Neuronal stem cell (in vitro differentiated cells): ENCODE measurements around the gene PXDN.

Experiments used
- DNase-seq: peaks from one replicate; pipeline ENCODE4 v3.0.0-alpha.2; 2013; ENCODE audit warnings: low spot score
- H2AFZ ChIP-seq: one replicate; pipeline ENCODE4 v1.6.1; 2013; ENCODE audit warnings: mild to moderate bottlenecking, low read length, inconsistent platforms
- H2AK5ac ChIP-seq: 2 replicates; pipeline ENCODE4 v1.6.1; 2013; ENCODE audit warnings: low read depth, mild to moderate bottlenecking, inconsistent platforms, low read length, moderate library complexity, mixed read lengths
- H2BK120ac ChIP-seq: 2 replicates; pipeline ENCODE4 v1.6.1; 2013; ENCODE audit warnings: low read depth, mild to moderate bottlenecking, inconsistent platforms, low read length, moderate library complexity, mixed read lengths
- H2BK12ac ChIP-seq: one replicate; pipeline ENCODE4 v1.6.1; 2013; ENCODE audit warnings: low read length, inconsistent platforms
- H2BK15ac ChIP-seq: 2 replicates; pipeline ENCODE4 v1.6.1; 2013; ENCODE audit warnings: mild to moderate bottlenecking, low read length, inconsistent platforms, mixed read lengths
- H2BK5ac ChIP-seq: one replicate; pipeline ENCODE4 v1.6.1; 2013; ENCODE audit warnings: inconsistent platforms, mild to moderate bottlenecking, low read length, moderate library complexity
- H3K14ac ChIP-seq: one replicate; pipeline ENCODE4 v1.6.1; 2013; ENCODE audit warnings: low read length, inconsistent platforms
- H3K18ac ChIP-seq: 2 replicates; pipeline ENCODE4 v1.6.1; 2013; ENCODE audit warnings: low read length, inconsistent platforms
- H3K23ac ChIP-seq: 2 replicates; pipeline ENCODE4 v1.6.1; 2013; ENCODE audit warnings: low read depth, mild to moderate bottlenecking, mixed read lengths, low read length, inconsistent platforms; ENCODE audit not compliant: poor library complexity
- H3K27ac ChIP-seq: replicated peaks from 3 replicates; pipeline ENCODE4 v1.5.1; 2013; ENCODE audit warnings: low read length, inconsistent platforms
- H3K27me3 ChIP-seq, 3 experiments: 2 replicates each; pipeline ENCODE4 v1.6.1; 2013; ENCODE audit warnings: low read length in 3 of 3, mild to moderate bottlenecking in 2 of 3, inconsistent platforms in 1 of 3, low read depth in 1 of 3, mixed read lengths in 1 of 3, moderate library complexity in 1 of 3; ENCODE audit not compliant: control insufficient read depth in 3 of 3, insufficient read depth in 3 of 3
- H3K36me3 ChIP-seq, 2 donors: replicated peaks in 1 of 2; 2 replicates each; pipeline ENCODE4 v1.6.1; 2013; ENCODE audit warnings: low read length in 2 of 2; ENCODE audit not compliant: control insufficient read depth in 2 of 2, insufficient read depth in 2 of 2
- H3K4ac ChIP-seq: 2 replicates; pipeline ENCODE4 v1.6.1; 2013; ENCODE audit warnings: inconsistent platforms, mild to moderate bottlenecking, low read length, moderate library complexity
- H3K4me1 ChIP-seq, 2 donors: 1 replicate in 1 of 2; 2 replicates in 1 of 2; pipeline ENCODE4 v1.6.1; 2013; ENCODE audit warnings: low read length in 2 of 2, low read depth in 1 of 2; ENCODE audit not compliant: control insufficient read depth in 2 of 2, insufficient read depth in 1 of 2
- H3K4me2 ChIP-seq: one replicate; pipeline ENCODE4 v1.6.1; 2013; ENCODE audit warnings: mild to moderate bottlenecking, low read length, inconsistent platforms; ENCODE audit not compliant: insufficient read depth, poor library complexity, severe bottlenecking
- H3K4me3 ChIP-seq, 2 donors: 2 replicates each; pipeline ENCODE4 v1.5.1; 2013; ENCODE audit warnings: low read length in 2 of 2, mild to moderate bottlenecking in 2 of 2, inconsistent platforms in 1 of 2, moderate library complexity in 1 of 2
- H3K79me1 ChIP-seq: one replicate; pipeline ENCODE4 v1.6.1; 2013; ENCODE audit warnings: low read depth, mild to moderate bottlenecking, inconsistent platforms, low read length, moderate library complexity
- H3K9ac ChIP-seq: one replicate; pipeline ENCODE4 v1.6.1; 2013; ENCODE audit warnings: mild to moderate bottlenecking, low read depth, low read length, inconsistent platforms; ENCODE audit not compliant: poor library complexity
- H3K9me3 ChIP-seq, 2 donors: replicated peaks in 1 of 2; 2 replicates each; pipeline versions ENCODE3 to v1.6.1; 2013; ENCODE audit warnings: low read length in 2 of 2, mild to moderate bottlenecking in 2 of 2, inconsistent platforms in 1 of 2, low read depth in 1 of 2, mixed read lengths in 1 of 2, moderate library complexity in 1 of 2; ENCODE audit not compliant: control insufficient read depth in 2 of 2, insufficient read depth in 1 of 2
- H4K8ac ChIP-seq: one replicate; pipeline ENCODE4 v1.6.1; 2013; ENCODE audit warnings: low read depth, mild to moderate bottlenecking, inconsistent platforms, low read length, moderate library complexity
- H4K91ac ChIP-seq: one replicate; pipeline ENCODE4 v1.6.1; 2013; ENCODE audit warnings: low read length, low read depth, mild to moderate bottlenecking, inconsistent platforms; ENCODE audit not compliant: poor library complexity
- WGBS, 2 donors: extraction: QIAGEN DNeasy Blood & Tissue Kit; methylation state at CpG; one replicate each; pipeline ENCODE4 v1.1.7; 2013; ENCODE audit warnings: missing lambda C conversion rate in 2 of 2, mixed read lengths in 1 of 2; ENCODE audit not compliant: insufficient read length in 2 of 2, insufficient replicate concordance in 1 of 2; ENCODE audit errors: extremely low coverage in 2 of 2; 5-methylcytosine and 5-hydroxymethylcytosine counted together

PXDN gene

GRCh38 chr2:1606421-1607235 lies 137.7 kb downstream of the PXDN start:
- Histone ChIP-seq H2BK120ac (no peak overlapping the region), H3K4me1 (peaks cover 0 to 3% of the 10 kb centered on the region in 2 donors), H3K4me2 (no peak overlapping the region), H3K4me3 (no peak overlapping the region), H3K9me3 (no peaks in the 10 kb centered on the region), H2AFZ (no peak overlapping the region), H3K4ac (no peak overlapping the region), H3K23ac (peak overlapping the region; percentile 23), H3K18ac (peak overlapping the region; percentile 16), H2AK5ac (no peak overlapping the region), H4K91ac (peak overlapping the region; percentile 44), H3K36me3 (peaks cover 0 to 2% of the 10 kb centered on the region in 2 donors), H2BK15ac (peak overlapping the region; percentile 16), H2BK12ac (no peak overlapping the region), H4K8ac (no peak overlapping the region), H3K9ac (no peak overlapping the region), H2BK5ac (no peak overlapping the region), H3K27ac (no peak overlapping the region), H3K79me1 (no peaks in the 10 kb centered on the region), H3K14ac (no peak overlapping the region), H3K27me3 (no peaks in the 10 kb centered on the region)
- no peak for DNase-seq
- WGBS, 2 donors = no CpG with 5 or more reads among the region's 15 CpGs

- Histone ChIP-seq H3K79me1 (no peaks in the 10 kb centered on the region), H2BK12ac (no peak overlapping the region), H3K23ac (no peak overlapping the region), H3K18ac (no peak overlapping the region), H2AFZ (peak overlapping the region; percentile 45), H4K8ac (no peak overlapping the region), H3K9ac (no peak overlapping the region), H3K4ac (no peak overlapping the region), H2BK120ac (no peak overlapping the region), H3K27ac (no peak overlapping the region), H3K4me3 (no peak overlapping the region), H3K9me3 (no peaks in the 10 kb centered on the region), H3K4me2 (no peak overlapping the region), H3K36me3 (peaks cover 0 to 2% of the 10 kb centered on the region in 2 donors), H2AK5ac (no peak overlapping the region), H2BK15ac (no peak overlapping the region), H3K4me1 (peaks cover 0 to 3% of the 10 kb centered on the region in 2 donors), H4K91ac (no peak overlapping the region), H3K27me3 (no peaks in the 10 kb centered on the region), H3K14ac (no peak overlapping the region), H2BK5ac (no peak overlapping the region)
- DNase-seq = no peak
- no CpG with 5 or more reads among the region's 14 CpGs for WGBS, 2 donors
These were observed 138.3 kb downstream of the PXDN start for GRCh38 chr2:1606046-1606400.

GRCh38 chr2:1605102-1606045 lies 138.9 kb downstream of the PXDN start:
- no peaks in the 10 kb centered on the region for H3K79me1 ChIP-seq
- peaks cover 0 to 3% of the 10 kb centered on the region in 2 donors for H3K4me1 ChIP-seq
- H2BK12ac ChIP-seq = no peak overlapping the region
- no peak overlapping the region for H2AK5ac ChIP-seq
- H3K18ac ChIP-seq = peak overlapping the region; percentile 12
- no peak overlapping the region for H2BK120ac ChIP-seq
- no peak overlapping the region for H3K27ac ChIP-seq
- H3K4me2 ChIP-seq = no peak overlapping the region
- no peak overlapping the region for H3K4ac ChIP-seq
- WGBS, 2 donors = no CpG with 5 or more reads among the region's 32 CpGs
- H2AFZ ChIP-seq = peak overlapping the region; percentile 57
- no peak for DNase-seq
- H2BK5ac ChIP-seq = no peak overlapping the region
- H3K14ac ChIP-seq = no peak overlapping the region
- H3K23ac ChIP-seq = no peak overlapping the region
- H4K8ac ChIP-seq = no peak overlapping the region
- H2BK15ac ChIP-seq = no peak overlapping the region
- H3K36me3 ChIP-seq = peaks cover 0 to 2% of the 10 kb centered on the region in 2 donors
- H4K91ac ChIP-seq = no peak overlapping the region
- no peak overlapping the region for H3K9ac ChIP-seq
- H3K9me3 ChIP-seq = no peaks in the 10 kb centered on the region
- H3K27me3 ChIP-seq = no peaks in the 10 kb centered on the region
- no peak overlapping the region for H3K4me3 ChIP-seq

- peak overlapping the region; percentile 40 for H3K18ac ChIP-seq
- no peaks in the 10 kb centered on the region for H3K9me3 ChIP-seq
- H3K4ac ChIP-seq = no peak overlapping the region
- H3K27me3 ChIP-seq = no peaks in the 10 kb centered on the region
- H3K36me3 ChIP-seq = peaks cover 0 to 2% of the 10 kb centered on the region in 2 donors
- no CpG with 5 or more reads among the region's 15 CpGs for WGBS, 2 donors
- no peak overlapping the region for H3K9ac ChIP-seq
- no peak overlapping the region for H3K14ac ChIP-seq
- no peak for DNase-seq
- H2BK5ac ChIP-seq = no peak overlapping the region
- no peak overlapping the region for H4K91ac ChIP-seq
- no peak overlapping the region for H2BK15ac ChIP-seq
- no peak overlapping the region for H3K4me2 ChIP-seq
- H2BK12ac ChIP-seq = no peak overlapping the region
- H3K4me3 ChIP-seq = no peak overlapping the region
- H2AK5ac ChIP-seq = no peak overlapping the region
- H4K8ac ChIP-seq = no peak overlapping the region
- H2BK120ac ChIP-seq = no peak overlapping the region
- H3K27ac ChIP-seq = no peak overlapping the region
- H3K79me1 ChIP-seq = no peaks in the 10 kb centered on the region
- H3K23ac ChIP-seq = no peak overlapping the region
- H3K4me1 ChIP-seq = peaks cover 0 to 3% of the 10 kb centered on the region in 2 donors
- no peak overlapping the region for H2AFZ ChIP-seq
These were observed 140.8 kb downstream of the PXDN start for GRCh38 chr2:1603521-1603920.
